PC-9 (cell line): Measurements from ENCODE around the gene KRTAP5-5. TPM values are rescaled to one million over a fixed set of nuclear protein-coding genes. Genes with fewer than 3 reads are reported as not detected.

Experiments used
- BruUV-seq: library from RNA; stranded (reverse); fragments of 400-500 nt; replicated peaks from 2 replicates; lab custom pipeline; 2021; lab: Mats Ljungman, UMichigan
- CTCF ChIA-PET: fragments of 300-600 bp; sonication (Branson Sonifier 250); formaldehyde crosslinking; loops from one replicate; lab custom pipeline; 2022; ENCODE audit warnings: antibody characterized with exemption; lab: Charles Lee
- POLR2A ChIA-PET: fragments of 300-600 bp; sonication (Branson Sonifier 250); formaldehyde crosslinking; loops from one replicate; lab custom pipeline; 2022; ENCODE audit warnings: antibody characterized with exemption; ENCODE audit not compliant: unreplicated experiment; lab: Charles Lee
- DNase-seq, 2 experiments: peaks; one replicate each; pipeline versions ENCODE4 v3.0.0 to v3.0.0-alpha.2; 2015 to 2022; ENCODE audit warnings: mixed read lengths in 1 of 2
- H2AFZ ChIP-seq: fragments of 200-600 bp; sonication (generic); 2 replicates; pipeline ENCODE4 v1.8.1; 2017; ENCODE audit warnings: antibody characterized with exemption
- H3F3A ChIP-seq: fragments of 200-600 bp; sonication (generic); 2 replicates; pipeline ENCODE4 v1.8.1; 2017; ENCODE audit warnings: antibody characterized with exemption, mild to moderate bottlenecking, low read depth; ENCODE audit not compliant: insufficient read depth
- H3K27ac ChIP-seq: fragments of 200-600 bp; sonication (generic); 2 replicates; pipeline ENCODE4 v1.6.1; 2016; ENCODE audit warnings: mixed run types
- H3K27me3 ChIP-seq: fragments of 200-600 bp; sonication (generic); 2 replicates; pipeline ENCODE4 v1.6.1; 2016; ENCODE audit warnings: low read depth, mixed run types; ENCODE audit not compliant: insufficient read depth
- H3K36me3 ChIP-seq: fragments of 200-600 bp; sonication (generic); 2 replicates; pipeline ENCODE4 v1.6.1; 2016; ENCODE audit warnings: low read depth, mixed run types
- H3K4me1 ChIP-seq: fragments of 200-600 bp; sonication (generic); replicated peaks from 2 replicates; pipeline ENCODE4 v1.6.1; 2016; ENCODE audit warnings: mixed run types; ENCODE audit not compliant: insufficient read depth
- H3K4me2 ChIP-seq: fragments of 200-600 bp; sonication (generic); 2 replicates; pipeline ENCODE4 v1.6.1; 2017; ENCODE audit warnings: mixed run types
- H3K4me3 ChIP-seq: fragments of 200-600 bp; sonication (generic); 2 replicates; pipeline ENCODE4 v1.6.1; 2016; ENCODE audit warnings: mixed run types
- H3K79me2 ChIP-seq: fragments of 200-600 bp; sonication (generic); 2 replicates; pipeline ENCODE4 v1.6.1; 2017; ENCODE audit warnings: low read depth, mixed run types
- H3K9me2 ChIP-seq: fragments of 200-600 bp; sonication (generic); 2 replicates; pipeline ENCODE4 v1.8.1; 2017; ENCODE audit warnings: mild to moderate bottlenecking; ENCODE audit not compliant: insufficient read depth
- H3K9me3 ChIP-seq: fragments of 200-600 bp; sonication (generic); 2 replicates; pipeline ENCODE4 v1.8.1; 2016; ENCODE audit warnings: low read depth; ENCODE audit not compliant: insufficient read depth
- H4K20me1 ChIP-seq: fragments of 200-600 bp; sonication (generic); 2 replicates; pipeline ENCODE4 v1.8.1; 2017; ENCODE audit not compliant: insufficient read depth
- EZH2 ChIP-seq: fragments of 200-600 bp; sonication (generic); IDR thresholded peaks from 2 replicates; pipeline ENCODE4 v1.8.0; 2017; ENCODE audit warnings: antibody characterized with exemption, low read depth
- intact Hi-C: fragments of 100-400 bp; cut with micrococcal nuclease; formaldehyde crosslinking; loops from one replicate; pipeline ENCODE4 v1.10.0; 2022; ENCODE audit not compliant: unreplicated experiment
- total RNA-seq: library from RNA; stranded (reverse); gene quantifications from 2 replicates; pipeline ENCODE4 v1.2.3, GENCODE V29; 2021
- TF ChIP-seq, protein P1 (sequence below): fragments of 200-600 bp; sonication (generic); conservative IDR thresholded peaks from 2 replicates; pipeline ENCODE4 v1.6.1; 2017; ENCODE audit warnings: mixed run types, antibody characterized with exemption, mild to moderate bottlenecking, moderate library complexity

KRTAP5-5 gene
- total RNA-seq, 1 experiment from 2014 or later: not detected

GRCh38 chr11:1679881-1680280, 50.3 kb downstream of the KRTAP5-5 start:
- H3K4me2 ChIP-seq: no peak overlapping the region
- CTCF ChIA-PET: no interaction called here
- H3K4me1 ChIP-seq: no peaks in the 10 kb centered on the region
- no TSS peak for BruUV-seq
- POLR2A ChIA-PET: no interaction called here
- H3K9me3 ChIP-seq: no peaks in the 10 kb centered on the region
- no peaks in the 10 kb centered on the region for H4K20me1 ChIP-seq
- intact Hi-C loops: no loop called here
- no peak for DNase-seq
- H3F3A ChIP-seq: no peaks in the 10 kb centered on the region
- H3K27ac ChIP-seq: no peak overlapping the region
- no peaks in the 10 kb centered on the region for H3K36me3 ChIP-seq
- H3K9me2 ChIP-seq: no peaks in the 10 kb centered on the region
- TF ChIP-seq, protein P1, sequence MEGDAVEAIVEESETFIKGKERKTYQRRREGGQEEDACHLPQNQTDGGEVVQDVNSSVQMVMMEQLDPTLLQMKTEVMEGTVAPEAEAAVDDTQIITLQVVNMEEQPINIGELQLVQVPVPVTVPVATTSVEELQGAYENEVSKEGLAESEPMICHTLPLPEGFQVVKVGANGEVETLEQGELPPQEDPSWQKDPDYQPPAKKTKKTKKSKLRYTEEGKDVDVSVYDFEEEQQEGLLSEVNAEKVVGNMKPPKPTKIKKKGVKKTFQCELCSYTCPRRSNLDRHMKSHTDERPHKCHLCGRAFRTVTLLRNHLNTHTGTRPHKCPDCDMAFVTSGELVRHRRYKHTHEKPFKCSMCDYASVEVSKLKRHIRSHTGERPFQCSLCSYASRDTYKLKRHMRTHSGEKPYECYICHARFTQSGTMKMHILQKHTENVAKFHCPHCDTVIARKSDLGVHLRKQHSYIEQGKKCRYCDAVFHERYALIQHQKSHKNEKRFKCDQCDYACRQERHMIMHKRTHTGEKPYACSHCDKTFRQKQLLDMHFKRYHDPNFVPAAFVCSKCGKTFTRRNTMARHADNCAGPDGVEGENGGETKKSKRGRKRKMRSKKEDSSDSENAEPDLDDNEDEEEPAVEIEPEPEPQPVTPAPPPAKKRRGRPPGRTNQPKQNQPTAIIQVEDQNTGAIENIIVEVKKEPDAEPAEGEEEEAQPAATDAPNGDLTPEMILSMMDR: no peak
- no peak for TF ChIP-seq EZH2
- no peak overlapping the region for H3K4me3 ChIP-seq
- peaks cover 13% of the 10 kb centered on the region; the same call in 1 of the 2 replicates for H3K27me3 ChIP-seq
- H3K79me2 ChIP-seq: no peaks in the 10 kb centered on the region
- no peak overlapping the region for H2AFZ ChIP-seq

Other genes starting within 250 kb of the KRTAP5-5 start
- gene BRSK2, start 239.8 kb upstream of the KRTAP5-5 start, total RNA-seq: 2.7 and 2.9 TPM in 2 replicates
- gene MOB2, start 143.0 kb upstream of the KRTAP5-5 start, total RNA-seq: 19.1 and 21.8 TPM in 2 replicates
- 2.6 and 4.2 TPM in 2 replicates for gene DUSP8, start 57.5 kb upstream of the KRTAP5-5 start, total RNA-seq
- gene KRTAP5-1, start 44.5 kb upstream of the KRTAP5-5 start, total RNA-seq: not detected in 2 replicates
- gene KRTAP5-2, start 31.5 kb upstream of the KRTAP5-5 start, total RNA-seq: not detected in 2 replicates
- not detected in 2 replicates for gene KRTAP5-3, start 21.3 kb upstream of the KRTAP5-5 start, total RNA-seq
- not detected in 2 replicates for gene KRTAP5-4, start 7.6 kb upstream of the KRTAP5-5 start, total RNA-seq
- not detected in 2 replicates for gene KRTAP5-6, start 67.4 kb downstream of the KRTAP5-5 start, total RNA-seq
- gene IFITM10, start 120.8 kb downstream of the KRTAP5-5 start, total RNA-seq: 4.2 and 5.5 TPM in 2 replicates
- gene CTSD, start 134.2 kb downstream of the KRTAP5-5 start, total RNA-seq: 735 and 993 TPM in 2 replicates
- gene SYT8, start 205.2 kb downstream of the KRTAP5-5 start, total RNA-seq: 8.9 and 12.1 TPM in 2 replicates
- gene TNNI2, start 209.2 kb downstream of the KRTAP5-5 start, total RNA-seq: 4.9 and 7.8 TPM in 2 replicates
- 2.5 and 2.6 TPM in 2 replicates for gene LSP1, start 223.3 kb downstream of the KRTAP5-5 start, total RNA-seq